Mesendoderm (in vitro differentiated cells): ENCODE measurements around the gene TTBK2.

ENCODE experiments used
- DNase-seq: peaks from one replicate; pipeline ENCODE4 v3.0.0; 2013
- H2AK5ac ChIP-seq: 2 replicates; pipeline ENCODE4 v1.6.1; 2013; ENCODE audit warnings: low read length, inconsistent platforms
- H2BK120ac ChIP-seq: 2 replicates; pipeline ENCODE4 v1.6.1; 2013; ENCODE audit warnings: low read depth, mild to moderate bottlenecking, low read length, moderate library complexity, mixed read lengths
- H2BK15ac ChIP-seq: replicated peaks from 2 replicates; pipeline ENCODE4 v1.6.1; 2013; ENCODE audit warnings: low read depth, mild to moderate bottlenecking, moderate library complexity
- H2BK5ac ChIP-seq: 2 replicates; pipeline ENCODE4 v1.6.1; 2013; ENCODE audit warnings: low read length, inconsistent platforms
- H3K18ac ChIP-seq: 2 replicates; pipeline ENCODE4 v1.6.1; 2013; ENCODE audit warnings: mild to moderate bottlenecking, low read length, mixed read lengths
- H3K23ac ChIP-seq: one replicate; pipeline ENCODE4 v1.6.1; 2013; ENCODE audit warnings: low read length
- H3K27ac ChIP-seq: 2 replicates; pipeline ENCODE4 v1.5.1; 2013; ENCODE audit warnings: low read depth, mild to moderate bottlenecking, inconsistent platforms, low read length, moderate library complexity
- H3K27me3 ChIP-seq: 2 replicates; pipeline ENCODE4 v1.6.1; 2013; ENCODE audit warnings: low read length, control low read depth, mild to moderate bottlenecking, inconsistent platforms; ENCODE audit not compliant: insufficient read depth, poor library complexity
- H3K36me3 ChIP-seq: 2 replicates; pipeline ENCODE4 v1.6.1; 2013; ENCODE audit warnings: low read length, inconsistent platforms; ENCODE audit not compliant: control insufficient read depth, insufficient read depth
- H3K4ac ChIP-seq: one replicate; pipeline ENCODE4 v1.6.1; 2013; ENCODE audit warnings: low read depth, mild to moderate bottlenecking, low read length, moderate library complexity
- H3K4me1 ChIP-seq: 2 replicates; pipeline ENCODE4 v1.6.1; 2013; ENCODE audit warnings: low read depth, low read length, inconsistent platforms; ENCODE audit not compliant: control insufficient read depth
- H3K4me2 ChIP-seq: 2 replicates; pipeline ENCODE4 v1.6.1; 2013; ENCODE audit warnings: low read length
- H3K4me3 ChIP-seq: 2 replicates; pipeline ENCODE4 v1.5.1; 2013; ENCODE audit warnings: mild to moderate bottlenecking, low read length
- H3K56ac ChIP-seq: one replicate; pipeline ENCODE4 v1.6.1; 2013; ENCODE audit warnings: low read length
- H3K79me1 ChIP-seq: 2 replicates; pipeline ENCODE4 v1.6.1; 2013; ENCODE audit warnings: low read length, inconsistent platforms
- H3K79me2 ChIP-seq: 2 replicates; pipeline ENCODE4 v1.6.1; 2013; ENCODE audit warnings: mild to moderate bottlenecking, low read length; ENCODE audit not compliant: control insufficient read depth, insufficient read depth
- H3K9ac ChIP-seq: 2 replicates; pipeline ENCODE4 v1.6.1; 2013; ENCODE audit warnings: low read length, inconsistent platforms
- H4K5ac ChIP-seq: one replicate; pipeline ENCODE4 v1.6.1; 2013; ENCODE audit warnings: low read length
- H4K8ac ChIP-seq: one replicate; pipeline ENCODE4 v1.6.1; 2013; ENCODE audit warnings: low read depth, mild to moderate bottlenecking, control low read depth, low read length, moderate library complexity
- WGBS: extraction: QIAGEN DNeasy Blood & Tissue Kit; methylation state at CpG from one replicate; pipeline ENCODE4 v1.1.7; 2013; ENCODE audit warnings: low lambda C conversion rate, missing lambda C conversion rate; ENCODE audit not compliant: insufficient coverage; ENCODE audit errors: extremely low coverage; 5-methylcytosine and 5-hydroxymethylcytosine counted together

TTBK2 gene

DNA sequence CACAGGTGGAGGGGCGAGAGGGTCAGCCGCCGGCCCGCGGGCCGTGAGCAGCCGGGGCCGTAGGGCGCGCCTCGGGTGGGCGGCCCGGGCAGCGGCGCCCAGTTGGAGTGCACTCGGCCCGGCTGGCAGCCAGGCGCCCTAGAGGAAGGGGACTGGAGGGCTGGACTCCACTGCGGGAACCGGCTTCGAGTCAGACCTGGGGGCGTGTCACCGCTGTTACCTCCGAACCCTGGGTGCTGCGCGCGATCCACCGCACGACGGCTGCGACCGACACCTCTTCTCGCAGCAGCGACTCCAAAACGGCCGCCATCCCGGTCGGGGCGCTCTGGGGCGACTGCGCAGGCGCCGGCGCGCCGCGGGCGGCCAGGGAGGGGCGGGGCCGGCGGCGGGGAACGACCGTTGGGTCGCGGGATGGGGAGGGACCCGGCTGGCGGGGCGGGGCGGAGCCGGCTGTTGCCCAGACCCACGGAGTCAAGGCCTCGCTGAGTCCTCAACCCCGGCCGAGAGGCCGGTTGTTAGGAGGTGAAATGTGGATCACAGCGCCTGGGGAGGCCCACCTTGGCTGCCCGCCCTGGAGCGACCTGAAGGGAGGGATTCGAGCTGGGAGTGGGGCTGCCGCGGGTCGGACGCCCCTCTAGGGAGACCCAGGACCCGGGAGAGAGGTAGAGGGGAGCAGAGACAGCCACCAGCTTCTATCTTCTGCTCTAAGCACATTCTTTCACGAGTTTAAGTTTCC lies 183.6 kb downstream of the TTBK2 start, which contains the start of gene CDAN1:
CDAN1 (minus strand) TSS at position 336 of the 736 bp plus-strand sequence; CDS start at position 310, 26 bp downstream.
- Histone ChIP-seq H4K8ac (peak within 1 kb of the TSS; percentile 30), H4K5ac (peak within 1 kb of the TSS; percentile 91), H3K79me2 (peaks cover 2% of the 10 kb centered on the region), H3K4ac (peak within 1 kb of the TSS; percentile 66), H3K9ac (peak within 1 kb of the TSS; percentile 95), H3K27me3 (no peaks in the 10 kb centered on the region), H3K56ac (peak within 1 kb of the TSS; percentile 95), H3K23ac (no peak within 1 kb of the TSS), H3K27ac (peak within 1 kb of the TSS; percentile 63), H3K18ac (peak within 1 kb of the TSS; percentile 88), H3K79me1 (peaks cover 3% of the 10 kb centered on the region), H2BK15ac (no peak within 1 kb of the TSS), H3K4me3 (peak within 1 kb of the TSS; percentile 79), H3K36me3 (peaks cover 10% of the 10 kb centered on the region), H2AK5ac (no peak within 1 kb of the TSS), H2BK120ac (no peak within 1 kb of the TSS), H3K4me2 (peak within 1 kb of the TSS; percentile 84), H2BK5ac (no peak within 1 kb of the TSS), H3K4me1 (peaks cover 4% of the 10 kb centered on the region)
- WGBS = no CpG with 5 or more reads among the region's 76 CpGs
- peak; percentile 86 for DNase-seq

DNA sequence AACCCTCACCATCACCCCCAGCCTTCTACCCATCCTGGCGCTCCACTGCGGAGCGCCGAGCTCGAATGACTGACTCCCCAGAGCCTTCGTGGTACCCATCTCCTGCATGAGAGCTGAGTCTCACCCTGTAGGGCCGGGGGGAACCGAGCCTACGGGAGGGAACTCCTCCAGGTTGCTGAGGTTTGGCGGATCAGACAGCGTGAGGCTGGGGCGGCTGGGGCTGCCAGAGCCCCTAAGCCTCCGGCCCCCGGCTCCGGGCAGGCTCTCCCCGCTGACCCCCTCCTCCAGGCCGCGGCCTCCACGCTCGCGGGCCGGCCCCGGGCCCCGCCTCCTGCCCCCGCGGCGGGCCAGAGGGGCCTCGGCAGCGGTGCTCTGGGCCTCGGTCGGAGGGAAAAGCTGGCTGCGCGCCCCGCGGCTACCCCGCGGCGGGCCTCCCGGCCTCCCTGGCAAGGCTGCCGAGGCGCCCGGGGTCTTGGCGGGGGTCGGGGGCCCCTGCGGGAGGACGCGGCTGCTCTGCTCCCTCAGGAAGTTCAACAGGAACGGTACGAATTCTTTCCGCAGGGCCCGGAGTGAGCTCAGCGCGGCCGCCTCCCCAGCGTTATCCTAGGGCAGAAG lies 184.3 kb downstream of the TTBK2 start:
- peaks cover 4% of the 10 kb centered on the region for H3K4me1 ChIP-seq
- H3K4me2 ChIP-seq = peak overlapping the region; percentile 32
- H4K5ac ChIP-seq = no peak overlapping the region
- H2BK15ac ChIP-seq = no peak overlapping the region
- no peak overlapping the region for H4K8ac ChIP-seq
- peak overlapping the region; percentile 85 for H3K9ac ChIP-seq
- H3K56ac ChIP-seq = peak overlapping the region; percentile 95
- no CpG with 5 or more reads among the region's 55 CpGs for WGBS
- no peak overlapping the region for H2BK5ac ChIP-seq
- H3K36me3 ChIP-seq = peaks cover 10% of the 10 kb centered on the region
- H2BK120ac ChIP-seq = no peak overlapping the region
- H3K27ac ChIP-seq = peak overlapping the region; percentile 9
- H3K4ac ChIP-seq = peak overlapping the region; percentile 66
- peak; percentile 35 for DNase-seq
- H3K23ac ChIP-seq = no peak overlapping the region
- H3K18ac ChIP-seq = peak overlapping the region; percentile 88
- H3K79me2 ChIP-seq = peaks cover 2% of the 10 kb centered on the region
- peak overlapping the region; percentile 79 for H3K4me3 ChIP-seq
- no peak overlapping the region for H2AK5ac ChIP-seq
- no peaks in the 10 kb centered on the region for H3K27me3 ChIP-seq
- H3K79me1 ChIP-seq = peaks cover 3% of the 10 kb centered on the region

DNA sequence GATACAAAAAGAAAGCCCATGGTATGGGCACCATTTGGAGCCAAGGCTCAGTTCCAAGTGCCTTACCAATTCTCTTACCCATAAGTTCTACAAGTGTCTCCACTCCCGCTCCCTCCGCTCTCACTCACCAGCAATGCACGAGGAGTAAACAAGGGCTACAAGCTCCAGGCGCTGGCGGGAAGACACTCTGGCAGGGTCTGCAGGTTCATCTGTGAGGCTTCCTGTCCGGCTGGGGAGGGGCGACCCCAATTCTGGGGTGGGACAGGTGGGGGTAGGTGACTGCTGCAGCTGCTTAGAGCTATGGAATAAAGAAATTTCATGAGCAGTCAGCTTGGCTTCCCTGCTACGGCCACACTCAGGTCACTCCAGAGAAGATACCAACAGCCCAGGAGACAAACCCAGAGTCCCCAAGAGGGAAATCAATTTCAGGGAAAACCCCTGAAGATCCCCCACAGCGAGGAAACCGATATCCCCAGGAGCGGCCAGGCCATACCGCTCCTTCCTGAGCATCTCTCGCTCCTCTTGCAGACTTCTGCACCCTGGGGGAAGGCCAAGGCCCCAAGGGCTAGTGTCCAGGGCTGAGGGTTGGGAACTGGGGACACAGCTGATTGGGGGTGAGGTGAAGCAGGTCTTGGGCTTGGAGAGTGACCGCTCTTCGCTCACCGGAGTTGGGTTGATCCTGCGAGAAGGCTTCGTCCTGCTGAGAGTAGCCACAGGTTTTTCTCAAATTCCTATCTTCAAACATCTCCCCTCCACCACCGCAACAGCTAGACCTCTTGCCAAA lies 185.0 kb downstream of the TTBK2 start:
- Histone ChIP-seq H3K4me3 (peak overlapping the region; percentile 79), H3K27me3 (no peaks in the 10 kb centered on the region), H3K56ac (peak overlapping the region; percentile 95), H2BK5ac (no peak overlapping the region), H3K79me2 (peaks cover 2% of the 10 kb centered on the region), H3K4me2 (peak overlapping the region; percentile 32), H4K8ac (no peak overlapping the region), H2AK5ac (no peak overlapping the region), H3K36me3 (peaks cover 13% of the 10 kb centered on the region), H2BK15ac (no peak overlapping the region), H3K27ac (no peak overlapping the region), H4K5ac (no peak overlapping the region), H3K4me1 (peaks cover 4% of the 10 kb centered on the region), H3K18ac (no peak overlapping the region), H3K79me1 (peaks cover 3% of the 10 kb centered on the region), H2BK120ac (no peak overlapping the region), H3K9ac (peak overlapping the region; percentile 85), H3K23ac (no peak overlapping the region), H3K4ac (no peak overlapping the region)
- no CpG with 5 or more reads among the region's 19 CpGs for WGBS
- DNase-seq = no peak

DNA sequence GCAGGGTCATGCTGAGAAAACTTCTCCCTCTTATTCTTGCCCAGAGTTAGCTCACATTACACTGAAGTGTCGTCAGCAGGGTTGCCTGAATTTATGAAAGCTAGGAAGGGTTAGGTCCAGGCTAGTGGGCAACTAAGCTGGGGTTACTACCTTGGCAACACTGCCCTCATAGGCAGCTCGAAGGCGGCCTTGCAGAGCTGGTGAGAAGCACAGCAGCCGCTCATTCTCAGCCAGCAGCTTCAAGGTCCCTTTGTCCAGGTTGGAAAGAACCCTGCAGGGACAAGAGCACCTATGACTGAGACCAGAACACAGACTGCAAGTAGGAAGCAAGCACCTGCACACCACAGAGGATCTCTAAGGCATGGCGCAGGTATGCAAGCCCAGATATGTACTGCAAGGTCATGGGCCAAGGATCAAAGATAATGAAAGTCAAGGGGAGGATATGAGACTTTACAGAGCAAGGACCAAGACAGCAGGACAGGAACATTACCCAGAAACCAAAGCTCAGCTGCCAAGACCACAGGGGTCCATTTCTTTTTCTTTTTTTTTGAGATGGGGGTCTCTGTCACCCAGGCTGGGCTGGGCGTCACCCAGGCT lies 186.4 kb downstream of the TTBK2 start:
- Histone ChIP-seq H2AK5ac (no peak overlapping the region), H3K4me1 (peaks cover 4% of the 10 kb centered on the region), H2BK120ac (no peak overlapping the region), H3K4me2 (no peak overlapping the region), H3K27me3 (no peaks in the 10 kb centered on the region), H3K23ac (no peak overlapping the region), H4K8ac (no peak overlapping the region), H3K27ac (no peak overlapping the region), H3K9ac (no peak overlapping the region), H2BK5ac (no peak overlapping the region), H2BK15ac (no peak overlapping the region), H3K36me3 (peaks cover 15% of the 10 kb centered on the region), H3K79me2 (peaks cover 2% of the 10 kb centered on the region), H3K4me3 (no peak overlapping the region), H3K4ac (no peak overlapping the region), H3K79me1 (peaks cover 3% of the 10 kb centered on the region), H4K5ac (no peak overlapping the region), H3K18ac (no peak overlapping the region), H3K56ac (no peak overlapping the region)
- WGBS = no CpG with 5 or more reads among the region's 6 CpGs
- DNase-seq = no peak

DNA sequence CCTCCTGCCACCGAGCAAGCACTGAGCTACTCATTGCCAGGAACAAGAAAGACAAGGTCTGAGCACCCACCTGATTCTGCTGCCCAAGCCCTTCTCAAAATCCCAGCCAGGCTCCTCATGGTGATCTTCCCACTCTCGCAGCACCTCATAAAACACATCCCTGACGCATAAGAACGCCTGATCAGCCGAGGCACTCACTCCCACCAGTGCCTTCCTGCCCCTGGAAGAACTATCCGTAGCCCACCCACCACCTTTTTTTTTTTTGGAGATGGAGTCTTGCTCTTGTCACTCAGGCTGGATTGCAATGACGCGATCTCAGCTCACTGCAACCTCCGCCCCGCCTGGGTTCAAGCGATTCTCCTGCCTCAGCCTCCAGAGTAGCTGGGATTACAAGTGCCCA lies 187.6 kb downstream of the TTBK2 start:
- Histone ChIP-seq H3K4ac (no peak overlapping the region), H3K9ac (no peak overlapping the region), H3K4me1 (peaks cover 4% of the 10 kb centered on the region), H3K79me1 (peaks cover 3% of the 10 kb centered on the region), H3K18ac (no peak overlapping the region), H4K5ac (no peak overlapping the region), H2BK15ac (no peak overlapping the region), H2BK120ac (no peak overlapping the region), H3K23ac (no peak overlapping the region), H2BK5ac (no peak overlapping the region), H3K4me2 (no peak overlapping the region), H3K36me3 (peaks cover 15% of the 10 kb centered on the region), H3K4me3 (no peak overlapping the region), H3K79me2 (peaks cover 2% of the 10 kb centered on the region), H2AK5ac (no peak overlapping the region), H4K8ac (no peak overlapping the region), H3K56ac (no peak overlapping the region), H3K27me3 (no peaks in the 10 kb centered on the region), H3K27ac (no peak overlapping the region)
- WGBS = no CpG with 5 or more reads among the region's 11 CpGs
- no peak for DNase-seq
